ENCODE measurements around the gene IZUMO4.

IZUMO4 gene

GRCh38 chr19:2076526-2076944, 20.2 kb upstream of the IZUMO4 start:
- Histone ChIP-seq H3F3A (ENCODE audit: low read depth) (no peaks in the 10 kb centered on the region), H3K36me3 (ENCODE audit: insufficient read depth, low read length) (peaks cover 64% of the 10 kb centered on the region), H3K27me3 (ENCODE audit: insufficient read depth, low read length, poor library complexity, severe bottlenecking) (no peaks in the 10 kb centered on the region), H3K9ac (ENCODE audit: low read depth, low read length, poor library complexity, severe bottlenecking) (no peak overlapping the region), H3K9me3 (ENCODE audit: insufficient read depth, low read depth, low read length) (no peaks in the 10 kb centered on the region), H3K4me1 (ENCODE audit: insufficient read depth, low read length, poor library complexity, severe bottlenecking) (peaks cover 15% of the 10 kb centered on the region), H3K4me3 (ENCODE audit: low read length, poor library complexity, severe bottlenecking) (no peak overlapping the region), H4K20me1 (ENCODE audit: insufficient read depth, low read length, poor library complexity, severe bottlenecking) (peaks cover 41% of the 10 kb centered on the region), H3K4me2 (ENCODE audit: low read depth, low read length, poor library complexity, severe bottlenecking) (no peak overlapping the region), H3K79me2 (ENCODE audit: insufficient read depth, low read length) (peaks cover 67% of the 10 kb centered on the region), H2AFZ (ENCODE audit: low read length) (no peak overlapping the region), H3K9me2 (replicated peaks; ENCODE audit: low read depth, low read length) (no peaks in the 10 kb centered on the region)
- TF ChIP-seq EZH2phosphoT487 (IDR thresholded peaks at IDR 0.05; ENCODE audit: borderline replicate concordance) (no peak), CTCF (conservative IDR thresholded peaks at IDR 0.05; ENCODE audit: low read length) (no peak)

GRCh38 chr19:2077398-2077797, 19.3 kb upstream of the IZUMO4 start:
- Histone ChIP-seq H3K9ac (ENCODE audit: low read depth, low read length, poor library complexity, severe bottlenecking) (no peak overlapping the region), H3K4me2 (ENCODE audit: low read depth, low read length, poor library complexity, severe bottlenecking) (no peak overlapping the region), H3K27me3 (ENCODE audit: insufficient read depth, low read length, poor library complexity, severe bottlenecking) (no peaks in the 10 kb centered on the region), H3K4me3 (ENCODE audit: low read length, poor library complexity, severe bottlenecking) (no peak overlapping the region), H3K9me2 (replicated peaks; ENCODE audit: low read depth, low read length) (no peaks in the 10 kb centered on the region), H4K20me1 (ENCODE audit: insufficient read depth, low read length, poor library complexity, severe bottlenecking) (peaks cover 49% of the 10 kb centered on the region), H3K36me3 (ENCODE audit: insufficient read depth, low read length) (peaks cover 58% of the 10 kb centered on the region), H3K9me3 (ENCODE audit: insufficient read depth, low read depth, low read length) (no peaks in the 10 kb centered on the region), H2AFZ (ENCODE audit: low read length) (no peak overlapping the region), H3F3A (ENCODE audit: low read depth) (no peaks in the 10 kb centered on the region), H3K4me1 (ENCODE audit: insufficient read depth, low read length, poor library complexity, severe bottlenecking) (peaks cover 23% of the 10 kb centered on the region), H3K79me2 (ENCODE audit: insufficient read depth, low read length) (peaks cover 76% of the 10 kb centered on the region)
- TF ChIP-seq CTCF (conservative IDR thresholded peaks at IDR 0.05; ENCODE audit: low read length) (no peak), EZH2phosphoT487 (IDR thresholded peaks at IDR 0.05; ENCODE audit: borderline replicate concordance) (no peak)

- H3K4me2 ChIP-seq (ENCODE audit: low read depth, low read length, poor library complexity, severe bottlenecking): no peak overlapping the region
- peaks cover 55% of the 10 kb centered on the region for H4K20me1 ChIP-seq (ENCODE audit: insufficient read depth, low read length, poor library complexity, severe bottlenecking)
- no peaks in the 10 kb centered on the region for H3K9me2 ChIP-seq (replicated peaks; ENCODE audit: low read depth, low read length)
- TF ChIP-seq CTCF (conservative IDR thresholded peaks at IDR 0.05; ENCODE audit: low read length): no peak
- no peak for TF ChIP-seq EZH2phosphoT487 (IDR thresholded peaks at IDR 0.05; ENCODE audit: borderline replicate concordance)
- H3K79me2 ChIP-seq (ENCODE audit: insufficient read depth, low read length): peaks cover 82% of the 10 kb centered on the region
- H3K4me3 ChIP-seq (ENCODE audit: low read length, poor library complexity, severe bottlenecking): no peak overlapping the region
- H3K27me3 ChIP-seq (ENCODE audit: insufficient read depth, low read length, poor library complexity, severe bottlenecking): no peaks in the 10 kb centered on the region
- H3K9me3 ChIP-seq (ENCODE audit: insufficient read depth, low read depth, low read length): no peaks in the 10 kb centered on the region
- H3F3A ChIP-seq (ENCODE audit: low read depth): no peaks in the 10 kb centered on the region
- H3K36me3 ChIP-seq (ENCODE audit: insufficient read depth, low read length): peaks cover 51% of the 10 kb centered on the region
- peaks cover 30% of the 10 kb centered on the region for H3K4me1 ChIP-seq (ENCODE audit: insufficient read depth, low read length, poor library complexity, severe bottlenecking)
- H3K9ac ChIP-seq (ENCODE audit: low read depth, low read length, poor library complexity, severe bottlenecking): no peak overlapping the region
- H2AFZ ChIP-seq (ENCODE audit: low read length): no peak overlapping the region
Measured at GRCh38 chr19:2077833-2078619, 18.7 kb upstream of the IZUMO4 start.

Data from Loucy (cell line).